RWPE2 (cell line): Measurements from ENCODE around the gene ARHGEF11.

ENCODE experiments used
- ATAC-seq: fragments of 200-7000 bp; cut with Tn5 transposase; 3 replicates; pipeline ENCODE4 v1.9.1; 2021; ENCODE audit warnings: low read depth
- DNase-seq: peaks from one replicate; pipeline ENCODE4 v3.0.0-alpha.2; 2020; ENCODE audit warnings: low spot score
- H3K27ac ChIP-seq: fragments of 450-650 bp; 2 replicates; pipeline ENCODE4 v1.5.1; 2017; ENCODE audit warnings: mild to moderate bottlenecking; ENCODE audit not compliant: poor library complexity, severe bottlenecking
- H3K27me3 ChIP-seq: fragments of 250-450 bp; sonication (Bioruptor Pico); 2 replicates; pipeline ENCODE4 v1.5.1; 2021; ENCODE audit warnings: mild to moderate bottlenecking, moderate library complexity; ENCODE audit not compliant: insufficient read depth, poor library complexity, severe bottlenecking
- H3K36me3 ChIP-seq: fragments of 250-450 bp; sonication (Bioruptor Pico); 2 replicates; pipeline ENCODE4 v1.5.1; 2020; ENCODE audit warnings: low read depth, mild to moderate bottlenecking, moderate library complexity
- H3K4me1 ChIP-seq: fragments of 250-450 bp; sonication (Bioruptor Pico); 2 replicates; pipeline ENCODE4 v1.5.1; 2021; ENCODE audit warnings: mild to moderate bottlenecking, moderate library complexity; ENCODE audit not compliant: insufficient read depth, poor library complexity, severe bottlenecking
- H3K4me3 ChIP-seq: fragments of 250-450 bp; sonication (Bioruptor Pico); 2 replicates; pipeline ENCODE4 v1.5.1; 2021; ENCODE audit warnings: mild to moderate bottlenecking, moderate library complexity; ENCODE audit not compliant: severe bottlenecking
- H3K9me3 ChIP-seq: fragments of 250-450 bp; sonication (Bioruptor Pico); 2 replicates; pipeline ENCODE4 v1.5.1; 2021; ENCODE audit warnings: mild to moderate bottlenecking, moderate library complexity; ENCODE audit not compliant: severe bottlenecking
- CTCF ChIP-seq: fragments of 450-650 bp; IDR thresholded peaks from one replicate; pipeline ENCODE4 v1.5.1; 2017; ENCODE audit warnings: mild to moderate bottlenecking, moderate library complexity; ENCODE audit not compliant: poor library complexity, severe bottlenecking

Gene ARHGEF11

GRCh38 chr1:156936721-156937220 is 108.8 kb downstream of the ARHGEF11 start:
- Histone ChIP-seq H3K27me3 (no peaks in the 10 kb centered on the region), H3K27ac (no peak overlapping the region), H3K9me3 (no peaks in the 10 kb centered on the region), H3K4me3 (no peak overlapping the region), H3K4me1 (no peaks in the 10 kb centered on the region), H3K36me3 (0 out of 2 replicates have a peak, but pooled peaks cover 7% of the 10 kb centered on the region)
- no peak for DNase-seq
- no peak for TF ChIP-seq CTCF
- ATAC-seq = no peak

- Histone ChIP-seq H3K36me3 (0 out of 2 replicates have a peak, but pooled peaks cover 7% of the 10 kb centered on the region), H3K27me3 (no peaks in the 10 kb centered on the region), H3K4me1 (no peaks in the 10 kb centered on the region), H3K4me3 (no peak overlapping the region), H3K27ac (no peak overlapping the region), H3K9me3 (no peaks in the 10 kb centered on the region)
- no peak for TF ChIP-seq CTCF
- DNase-seq (no peak), ATAC-seq (no peak)
Measured at GRCh38 chr1:156936191-156936590, 109.4 kb downstream of the ARHGEF11 start.

GRCh38 chr1:156935505-156936128 is 109.9 kb downstream of the ARHGEF11 start:
- ATAC-seq (no peak), DNase-seq (no peak)
- H3K4me1 ChIP-seq = no peaks in the 10 kb centered on the region
- no peak for TF ChIP-seq CTCF
- no peak overlapping the region for H3K4me3 ChIP-seq
- no peak overlapping the region for H3K27ac ChIP-seq
- H3K27me3 ChIP-seq = no peaks in the 10 kb centered on the region
- H3K9me3 ChIP-seq = no peaks in the 10 kb centered on the region
- H3K36me3 ChIP-seq = 0 out of 2 replicates have a peak, but pooled peaks cover 7% of the 10 kb centered on the region

- no peak for TF ChIP-seq CTCF
- ATAC-seq (no peak), DNase-seq (no peak)
- no peak overlapping the region for H3K27ac ChIP-seq
- H3K27me3 ChIP-seq = peaks cover 7% of the 10 kb centered on the region
- H3K36me3 ChIP-seq = no peaks in the 10 kb centered on the region
- H3K9me3 ChIP-seq = no peaks in the 10 kb centered on the region
- H3K4me1 ChIP-seq = no peaks in the 10 kb centered on the region
- H3K4me3 ChIP-seq = no peak overlapping the region
Measured at GRCh38 chr1:156933136-156933535, 112.4 kb downstream of the ARHGEF11 start.
